HepG2 (cell line): ENCODE measurements around the gene PIWIL4. TPM values are rescaled to one million over a fixed set of nuclear protein-coding genes. Genes with fewer than 3 reads are reported as not detected.

ENCODE experiments used
- ATAC-seq: fragments of 200-7000 bp; cut with Tn5 transposase; 3 replicates; pipeline ENCODE4 v1.9.1; 2020; ENCODE audit warnings: mild to moderate bottlenecking, moderate library complexity
- BruUV-seq: library from RNA; stranded (reverse); fragments of 400-500 nt; replicated peaks from 2 replicates; lab custom pipeline; 2021; lab: Mats Ljungman, UMichigan
- CTCF ChIA-PET: fragments of 300-600 bp; formaldehyde crosslinking; extraction: SDS; loops from one replicate; lab custom pipeline; 2021; ENCODE audit warnings: low total read pairs, inconsistent platforms, low intra/inter-chr PET ratio; lab: Yijun Ruan, JAX
- POLR2A ChIA-PET: fragments of 350-600 bp; sonication (Branson Sonifier 250); formaldehyde crosslinking; loops from one replicate; lab custom pipeline; 2020; ENCODE audit warnings: antibody characterized with exemption, inconsistent platforms; lab: Yijun Ruan, JAX
- DNase-seq: peaks from one replicate; pipeline ENCODE4 v3.0.0-alpha.2; 2015; ENCODE audit warnings: low spot score
- FAIRE-seq: peaks from 3 replicates; lab custom pipeline; 2011; peaks lifted over from hg19 to GRCh38; lab: Jason Lieb, UNC
- H2AFZ ChIP-seq: one replicate; pipeline ENCODE4 v1.6.1; 2011; ENCODE audit warnings: low read length, inconsistent platforms
- H3K27ac ChIP-seq: fragments of 300-600 bp; 3 replicates; pipeline ENCODE4 v1.8.0; 2011; ENCODE audit warnings: mixed run types, mild to moderate bottlenecking, mixed read lengths, low read length, inconsistent platforms; ENCODE audit not compliant: insufficient read depth; ENCODE audit errors: extremely low read length
- H3K27me3 ChIP-seq, 2 experiments: fragments of 200-600 bp in 1 of 2; 2 replicates in 1 of 2; 3 replicates in 1 of 2; pipeline versions ENCODE4 v1.6.0 to v1.8.0; 2011; ENCODE audit warnings: low read length in 2 of 2, mild to moderate bottlenecking in 2 of 2, moderate library complexity in 2 of 2, inconsistent platforms in 1 of 2; ENCODE audit not compliant: insufficient read depth in 2 of 2, control insufficient read depth in 1 of 2
- H3K36me3 ChIP-seq, 2 experiments: fragments of 200-600 bp in 1 of 2; replicated peaks in 1 of 2; 2 replicates in 1 of 2; 3 replicates in 1 of 2; pipeline versions ENCODE4 v1.5.1 to v1.8.0; 2011; ENCODE audit warnings: low read length in 2 of 2, inconsistent platforms in 1 of 2; ENCODE audit not compliant: insufficient read depth in 2 of 2, control insufficient read depth in 1 of 2
- H3K4me1 ChIP-seq: 2 replicates; pipeline ENCODE4 v1.5.1; 2012; ENCODE audit warnings: low read length, inconsistent platforms; ENCODE audit not compliant: insufficient read depth
- H3K4me2 ChIP-seq: 2 replicates; pipeline ENCODE4 v1.6.0; 2011; ENCODE audit warnings: low read depth, low read length, inconsistent platforms
- H3K4me3 ChIP-seq, 3 experiments: fragments of 200-600 bp in 1 of 3; sonication (generic), shearing (Covaris generic) in 1 of 3; replicated peaks in 1 of 3; 2 replicates each; pipeline ENCODE4 v1.5.1; 2011 to 2016; ENCODE audit warnings: low read length in 3 of 3, inconsistent platforms in 2 of 3, low read depth in 2 of 3, mild to moderate bottlenecking in 2 of 3, control low read depth in 1 of 3, mixed read lengths in 1 of 3; ENCODE audit not compliant: insufficient read depth in 1 of 3
- H3K79me2 ChIP-seq: one replicate; pipeline ENCODE4 v1.6.1; 2011; ENCODE audit warnings: low read length, inconsistent platforms; ENCODE audit not compliant: insufficient read depth
- H3K9ac ChIP-seq: 2 replicates; pipeline ENCODE4 v1.6.0; 2011; ENCODE audit warnings: mild to moderate bottlenecking, low read depth, low read length, inconsistent platforms; ENCODE audit not compliant: insufficient read depth
- H3K9me3 ChIP-seq: 2 replicates; pipeline ENCODE4 v1.5.1; 2012; ENCODE audit warnings: mild to moderate bottlenecking, low read length
- H4K20me1 ChIP-seq: 2 replicates; pipeline ENCODE4 v1.6.0; 2011; ENCODE audit warnings: inconsistent platforms, mild to moderate bottlenecking, low read length, moderate library complexity; ENCODE audit not compliant: insufficient read depth
- ATF1 ChIP-seq: IDR thresholded peaks from 2 replicates; pipeline ENCODE4 v1.6.1; 2016; ENCODE audit warnings: mild to moderate bottlenecking, control low read depth
- BCL3 ChIP-seq: sonication (generic); formaldehyde crosslinking; IDR thresholded peaks from 2 replicates; pipeline ENCODE4 v1.5.1; 2020; ENCODE audit warnings: mild to moderate bottlenecking, missing genetic modification reagents, moderate library complexity
- CCDC6 ChIP-seq: sonication (generic); formaldehyde crosslinking; IDR thresholded peaks from 2 replicates; pipeline ENCODE4 v1.8.1; 2022; ENCODE audit warnings: mild to moderate bottlenecking, missing genetic modification reagents, moderate library complexity
- FUBP1 ChIP-seq: sonication (generic); formaldehyde crosslinking; IDR thresholded peaks from 2 replicates; pipeline ENCODE4 v1.5.1; 2020; ENCODE audit warnings: missing genetic modification reagents, mild to moderate bottlenecking, borderline replicate concordance
- HBP1 ChIP-seq: IDR thresholded peaks from 2 replicates; pipeline ENCODE4 v1.6.1; 2016; ENCODE audit warnings: low read depth, control low read depth
- HOXA3 ChIP-seq: sonication (generic); formaldehyde crosslinking; IDR thresholded peaks from 2 replicates; pipeline ENCODE4 v1.5.0; 2020; ENCODE audit warnings: missing genetic modification reagents
- SMARCC2 ChIP-seq: fragments of 450-650 bp; IDR thresholded peaks from 2 replicates; pipeline ENCODE4 v1.6.1; 2017; ENCODE audit warnings: antibody characterized with exemption, mild to moderate bottlenecking
- SRSF9 ChIP-seq: fragments of 200-400 bp; formaldehyde crosslinking; IDR thresholded peaks from 2 replicates; pipeline ENCODE4 v1.6.1; 2018; ENCODE audit warnings: borderline replicate concordance, mild to moderate bottlenecking, low read depth, low read length; ENCODE audit not compliant: insufficient read depth, poor library complexity, severe bottlenecking
- TCF7L2 ChIP-seq: IDR thresholded peaks from 2 replicates; pipeline ENCODE4 v1.6.1; 2011; ENCODE audit warnings: mild to moderate bottlenecking, low read depth, low read length, moderate library complexity
- ZHX2 ChIP-seq, 2 experiments: sonication (generic) in 1 of 2; formaldehyde crosslinking in 1 of 2; IDR thresholded peaks; 2 replicates each; pipeline versions ENCODE4 v1.6.1 to v1.9.0; 2014 to 2022; ENCODE audit warnings: antibody characterized with exemption in 1 of 2, borderline replicate concordance in 1 of 2, inconsistent platforms in 1 of 2, low read depth in 1 of 2, missing genetic modification reagents in 1 of 2
- ZNF337 ChIP-seq: sonication (generic); formaldehyde crosslinking; IDR thresholded peaks from 2 replicates; pipeline ENCODE4 v1.5.1; 2020; ENCODE audit warnings: missing genetic modification reagents, low read depth, mild to moderate bottlenecking, borderline replicate concordance
- WGBS: methylation state at CpG from one replicate; pipeline ENCODE4 v1.1.6; 2017; ENCODE audit warnings: low lambda C conversion rate; 5-methylcytosine and 5-hydroxymethylcytosine counted together
- in situ Hi-C: cut with HindIII; loops from 2 replicates; pipeline ENCODE4 v1.10.0; 2017; ENCODE audit warnings: low pct_unique_long_range_greater_than_20kb; ENCODE audit not compliant: extremely low pct_ligation_motif_present
- intact Hi-C: fragments of 100-400 bp; cut with micrococcal nuclease; formaldehyde crosslinking; loops from one replicate; pipeline ENCODE4 v1.10.0; 2022; ENCODE audit not compliant: unreplicated experiment
- polyA plus RNA-seq, 8 experiments: library from polyadenylated mRNA; depleted of rRNA in 3 of 8; stranded (reverse) in 7 of 8; unstranded in 1 of 8; fragments of >200 nt; fragmentation: Illumina TruSeq in 4 of 8; extraction: Trizol in 4 of 8; gene quantifications; 2 replicates each; pipeline versions ENCODE4 v1.2.1 to v1.2.3, GENCODE V29; 2011 to 2016; ENCODE audit warnings: low read depth in 4 of 8, missing spikeins in 1 of 8, mixed read lengths in 1 of 8; ENCODE audit not compliant: insufficient read depth in 1 of 8
- total RNA-seq, 5 experiments: library from RNA; depleted of rRNA; stranded (reverse); fragments of >200 nt; fragmentation: Illumina TruSeq; extraction: Trizol; gene quantifications; 2 replicates each; pipeline ENCODE4 v1.2.3, GENCODE V29; 2016; ENCODE audit warnings: low read depth in 1 of 5

Gene PIWIL4
- total and polyA plus RNA-seq, 2 of the 13 experiments (the other 11 are each of a cell fraction or from before 2014, with no cell fraction given) = 0.08 TPM; not detected in 1

- in situ Hi-C loops = no loop called here
- FAIRE-seq = no peak
- TF ChIP-seq HOXA3 (CRISPR knock-in tag) = no peak
- TF ChIP-seq HBP1 (CRISPR knock-in tag) = no peak
- TF ChIP-seq ZHX2 (IDR thresholded peaks at IDR 0.05; ENCODE audit: low read depth) = no peak
- TF ChIP-seq ZHX2 (CRISPR knock-in tag; IDR thresholded peaks at IDR 0.05; ENCODE audit: borderline replicate concordance) = no peak
- TF ChIP-seq CCDC6 (CRISPR knock-in tag) = no peak
- TF ChIP-seq ATF1 = no peak
- TF ChIP-seq BCL3 (CRISPR knock-in tag) = no peak
- TF ChIP-seq SMARCC2 = no peak
- no peak for TF ChIP-seq FUBP1
- TF ChIP-seq ZNF337 (CRISPR knock-in tag) = no peak
- TF ChIP-seq SRSF9 = no peak
- no peak for TF ChIP-seq TCF7L2
Measured at GRCh38 chr11:94560834-94561233, 6.3 kb upstream of the PIWIL4 start.

More at GRCh38 chr11:94560834-94561233, 6.3 kb upstream of the PIWIL4 start:
- intact Hi-C loops = no loop called here
- Histone ChIP-seq H3K27ac (no peak overlapping the region), H3K4me1 (no peaks in the 10 kb centered on the region), H3K36me3 (no peaks in the 10 kb centered on the region), H3K4me2 (no peak overlapping the region), H3K4me3 (no peak overlapping the region), H3K79me2 (no peaks in the 10 kb centered on the region), H2AFZ (no peak overlapping the region), H4K20me1 (no peaks in the 10 kb centered on the region), H3K27me3 (no peaks in the 10 kb centered on the region), H3K9me3 (no peaks in the 10 kb centered on the region), H3K9ac (no peak overlapping the region)
- no TSS peak for BruUV-seq
- CTCF ChIA-PET = no interaction called here
- POLR2A ChIA-PET = no interaction called here
- DNase-seq (no peak), ATAC-seq (no peak)
- 68% methylated on average over 3 of the region's 3 CpGs for WGBS
